ENCODE data around the gene UNC13B.
A peak's percentile ranks its signal among the peaks of the same experiment; 100 is the strongest.
"Not testable (repeated sequence)": the region's sequence is repeated elsewhere in the genome, so short reads cannot be mapped to it uniquely, and the experiment has no call there.

The UNC13B gene

GRCh38 chr9:35161713-35162604, at the start of gene UNC13B:
Gene UNC13B (plus strand): TSS chr9:35162009. CDS start chr9:35162284, 275 bp downstream.
- peak; percentile 93 for DNase-seq

- DNase-seq: no peak
Observed at GRCh38 chr9:35112257-35113020, 49.4 kb upstream of the UNC13B start.

GRCh38 chr9:35114113-35114839, 47.5 kb upstream of the UNC13B start:
- peak; percentile 4 for DNase-seq

- no peak for DNase-seq
Observed at GRCh38 chr9:35114840-35115628, 46.8 kb upstream of the UNC13B start.

DNA sequence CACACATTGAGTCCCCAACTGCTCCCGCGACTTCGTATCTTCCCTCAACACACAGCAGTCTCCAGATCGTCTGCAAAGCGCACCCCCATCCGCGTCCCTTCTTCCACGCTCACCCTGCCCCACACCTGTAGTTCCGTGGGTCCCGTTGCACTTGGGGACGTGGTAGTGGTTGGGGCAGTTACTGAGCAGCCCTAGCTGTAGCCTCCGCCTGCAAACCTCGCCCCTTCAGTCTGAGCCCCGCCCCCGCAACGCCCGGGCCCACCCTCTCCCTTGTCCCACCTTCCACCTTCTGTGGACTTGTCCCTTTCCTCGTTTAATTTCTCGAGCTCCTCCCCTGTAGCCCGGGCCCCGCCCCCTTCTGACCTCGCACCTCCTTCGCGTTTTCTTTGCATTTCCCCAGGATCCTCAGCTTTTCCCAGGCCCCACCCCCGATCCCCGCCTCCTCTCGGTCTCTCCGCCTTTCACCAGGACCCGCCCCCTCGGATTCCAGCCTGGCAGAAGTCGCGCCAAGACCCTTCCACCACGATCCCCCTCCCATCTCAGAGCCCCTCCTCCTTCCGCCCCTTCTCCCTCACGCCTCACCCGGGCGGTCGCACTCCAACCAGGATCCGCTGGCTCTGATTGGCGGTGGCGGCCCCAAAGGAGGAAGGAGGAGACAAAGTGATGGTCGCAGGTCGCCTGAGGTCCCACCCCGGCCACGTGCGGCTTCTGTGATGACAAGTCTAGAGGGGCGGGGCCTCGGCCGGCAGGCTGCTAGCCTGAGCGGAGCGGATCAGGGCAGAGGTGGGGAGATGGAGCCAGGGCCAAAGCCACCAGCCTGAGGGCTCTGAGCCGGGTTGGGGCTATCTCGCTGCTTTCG, 45.9 kb upstream of the UNC13B start, which contains the start of gene ATOSB:
Gene ATOSB, minus strand, starts transcription at position 183 of the 859 bp plus-strand sequence. CDS start 7,588 bp downstream, outside the sequence.
- DNase-seq: peak; percentile 94

GRCh38 chr9:35116539-35116897, 45.3 kb upstream of the UNC13B start:
- no peak for DNase-seq

GRCh38 chr9:35116898-35117551, 44.8 kb upstream of the UNC13B start:
- DNase-seq: peak; percentile 78

DNA sequence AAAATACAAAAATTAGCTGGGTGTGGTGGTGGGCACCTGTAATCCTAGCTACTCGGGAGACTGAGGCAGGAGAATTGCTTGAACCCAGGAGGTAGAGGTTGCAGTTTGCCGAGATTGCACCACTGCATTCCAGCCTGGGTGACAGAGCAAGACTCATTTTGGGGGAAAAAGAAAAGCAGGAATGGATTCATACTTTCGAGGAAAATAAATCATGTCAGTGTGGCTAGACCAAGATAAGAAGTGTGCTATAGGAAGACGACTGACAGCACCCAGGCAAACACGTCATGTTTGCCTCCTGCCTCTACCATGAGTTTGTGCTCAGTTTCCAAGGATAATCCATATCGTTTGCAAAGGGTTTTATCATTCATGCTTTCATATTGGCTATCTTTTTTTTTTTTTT, 26.9 kb upstream of the UNC13B start:
- DNase-seq: no peak

DNA sequence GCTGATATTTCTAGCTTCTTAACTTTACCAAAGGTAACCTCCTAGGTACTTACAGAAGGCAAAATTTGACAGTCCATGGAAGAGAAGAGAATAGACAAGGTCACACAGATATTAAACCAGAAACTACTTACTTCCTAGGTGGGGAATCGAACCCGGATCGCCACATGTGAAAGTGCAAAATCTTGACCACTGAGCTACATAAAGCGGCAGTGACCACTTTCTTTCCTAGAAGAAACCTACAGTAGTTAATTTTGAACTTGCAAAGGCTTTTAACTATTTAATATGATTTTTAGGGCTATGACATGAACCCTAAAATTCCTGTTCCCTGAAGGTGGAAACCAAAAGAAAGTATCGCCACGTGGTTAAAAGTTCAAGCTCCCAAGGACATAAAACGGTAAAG, 25.8 kb upstream of the UNC13B start:
- no peak for DNase-seq

DNA sequence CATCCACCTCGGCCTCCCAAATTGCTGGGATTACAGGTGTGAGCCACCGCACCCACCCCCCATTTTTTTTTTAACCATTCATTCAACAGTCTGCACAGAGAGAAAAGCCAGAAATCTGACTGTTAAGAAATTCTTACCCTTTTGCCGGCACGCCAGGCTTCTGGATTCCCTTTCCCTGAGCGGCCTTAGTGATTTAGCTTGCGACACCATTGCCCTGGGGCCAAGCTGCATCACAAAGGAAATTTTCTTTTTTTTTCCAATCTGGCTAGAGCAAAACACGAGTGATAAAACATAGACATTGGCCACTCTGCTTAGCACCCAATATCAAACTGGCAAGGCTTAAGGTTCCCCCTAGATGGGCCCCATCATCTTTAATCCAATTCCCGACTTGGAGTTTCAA, 24.9 kb upstream of the UNC13B start:
- DNase-seq: no peak

DNA sequence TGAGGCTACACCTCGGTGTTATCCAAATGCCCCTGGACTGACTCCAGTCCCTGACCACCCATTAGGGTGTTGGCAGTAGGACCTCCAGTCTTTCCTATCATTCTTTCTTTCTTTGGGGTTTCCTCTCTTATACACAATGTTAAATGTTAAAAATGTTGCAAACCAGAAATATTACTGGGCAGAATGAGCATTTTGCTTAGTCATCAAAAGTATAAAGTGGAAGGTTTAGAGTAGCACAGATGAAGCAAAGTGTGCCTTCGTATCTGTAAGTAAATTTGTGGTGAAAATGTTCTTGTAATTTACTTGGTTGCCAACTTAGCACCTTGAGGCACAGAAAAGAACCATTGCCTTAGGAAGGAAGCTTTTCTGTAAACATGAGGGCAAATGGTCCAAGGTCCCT, 21.7 kb upstream of the UNC13B start:
- DNase-seq: no peak

- no peak for DNase-seq
Observed at GRCh38 chr9:35142037-35142436, 19.8 kb upstream of the UNC13B start.

GRCh38 chr9:35147941-35148563, 13.8 kb upstream of the UNC13B start:
- DNase-seq: not testable (repeated sequence)

GRCh38 chr9:35152926-35153325, 8.9 kb upstream of the UNC13B start:
- no peak for DNase-seq

DNA sequence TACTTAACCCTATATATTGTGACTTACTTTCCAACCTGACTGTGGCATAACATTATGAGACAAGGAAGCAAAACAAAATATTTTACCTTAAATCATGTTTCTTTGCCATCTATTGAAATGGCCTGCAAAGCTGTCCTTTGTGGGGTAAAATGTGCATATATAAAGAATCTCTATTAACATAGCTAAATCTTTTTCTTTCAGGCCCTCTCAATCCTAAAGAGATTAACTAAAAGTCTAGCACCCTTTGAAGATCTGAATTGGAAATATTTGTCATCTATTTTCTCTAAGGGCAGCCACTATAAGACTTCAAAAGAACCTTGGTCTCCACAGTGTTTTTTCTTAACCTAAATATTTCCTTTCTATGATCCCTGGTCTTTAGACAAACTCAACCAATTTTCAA, 5.0 kb upstream of the UNC13B start:
- DNase-seq: no peak

- not testable (repeated sequence) for DNase-seq
Observed at GRCh38 chr9:35157836-35158235, 4.0 kb upstream of the UNC13B start.

DNA sequence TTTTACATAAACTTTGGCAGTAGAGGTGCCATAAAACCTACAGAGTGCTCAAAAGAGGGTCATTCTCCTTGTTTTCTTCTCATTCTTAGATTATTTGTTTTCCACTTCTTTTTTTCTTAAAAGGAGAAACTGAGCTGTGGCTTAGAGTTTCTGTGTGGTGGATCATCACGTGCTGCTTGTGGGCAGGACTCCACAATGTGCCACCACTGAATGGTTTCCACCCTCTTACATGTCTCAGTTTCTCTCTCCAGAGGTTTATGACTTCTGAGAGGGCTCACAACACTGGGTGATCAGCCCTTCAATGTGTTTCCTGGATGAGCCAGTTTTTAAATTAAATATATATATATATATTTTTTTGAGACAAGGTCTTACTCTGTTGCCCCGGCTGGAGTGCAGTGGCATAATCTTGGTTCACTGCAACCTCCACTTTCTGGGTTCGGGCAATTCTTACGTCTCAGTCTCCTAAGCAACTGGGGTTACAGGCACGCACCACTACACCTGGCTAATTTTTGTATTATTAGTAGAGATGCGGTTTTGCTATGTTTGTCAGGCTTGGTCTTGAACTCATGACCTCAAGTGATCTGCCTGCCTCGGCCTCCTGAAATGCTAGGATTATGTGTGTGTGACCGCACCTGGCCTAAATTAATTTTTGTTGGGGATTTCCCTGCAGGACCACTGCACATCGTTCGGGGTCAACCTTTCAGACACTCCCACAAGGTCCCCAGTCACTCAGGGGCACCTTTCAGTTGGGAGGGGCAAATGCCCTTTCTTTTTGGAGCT, 3.1 kb upstream of the UNC13B start:
- no peak for DNase-seq

DNA sequence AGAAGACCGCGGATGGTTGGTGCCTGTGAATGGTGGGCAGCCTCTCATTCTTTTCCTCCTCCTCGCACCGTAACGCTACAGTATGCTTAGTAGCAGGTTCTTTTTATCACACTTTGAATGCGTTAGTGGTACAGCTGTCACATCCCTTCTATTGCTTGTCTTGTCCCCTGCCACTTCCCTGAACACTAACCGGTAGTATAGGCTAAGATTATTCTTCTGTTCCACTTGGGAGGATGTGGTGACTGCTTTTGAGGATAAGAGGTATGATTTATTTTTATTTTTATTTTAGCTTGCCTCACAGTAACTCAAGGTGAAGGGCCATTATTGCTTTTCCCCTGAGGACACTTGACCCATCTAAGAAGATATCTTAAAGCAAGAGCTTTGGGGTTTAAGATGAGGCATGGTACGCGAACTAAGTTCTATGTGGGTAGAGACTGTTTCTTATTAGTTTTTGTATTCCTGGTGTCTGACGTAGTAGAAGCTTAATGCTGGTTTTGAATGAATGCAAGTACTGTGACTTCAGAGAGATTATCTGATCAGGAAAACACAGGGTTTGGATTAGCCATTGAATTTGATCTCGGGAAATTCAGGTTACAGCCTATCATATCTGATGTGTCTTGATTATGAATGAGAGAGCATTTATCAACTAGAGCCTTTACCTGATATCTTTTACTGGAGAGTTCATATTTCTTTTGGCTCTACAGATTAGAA, 951 bp downstream of the UNC13B start:
- no peak for DNase-seq

DNA sequence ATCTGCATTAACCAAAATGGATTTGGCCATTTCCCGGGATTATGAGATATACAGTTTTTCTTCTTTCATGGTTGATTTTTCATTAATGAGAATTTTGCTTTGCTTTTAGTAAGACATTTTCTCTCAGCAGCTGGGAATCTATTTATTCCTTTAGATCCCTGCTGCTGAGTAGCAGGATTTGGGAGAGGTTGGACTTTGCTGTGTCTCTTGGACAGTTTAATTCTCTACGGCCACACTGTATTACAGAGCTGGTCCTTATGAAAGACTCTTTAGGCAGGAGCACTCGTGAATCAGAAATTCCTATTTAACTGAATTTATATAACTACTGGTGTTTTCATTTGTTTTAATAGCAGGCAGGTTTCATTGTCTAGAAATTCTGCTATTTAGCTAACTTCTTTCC, 1.6 kb downstream of the UNC13B start:
- DNase-seq: no peak
